Naive thymus-derived CD8-positive, alpha-beta T cell (primary cell): ENCODE results near the gene EEF1A2. TPM values are rescaled to one million over a fixed set of nuclear protein-coding genes. Genes with fewer than 3 reads are reported as not detected.

Experiments
- polyA plus RNA-seq, 3 donors: library from polyadenylated mRNA; unstranded; fragments of 300-500 nt; fragmentation: Illumina TruSeq; gene quantifications; one replicate each; pipeline ENCODE4 v1.2.3, GENCODE V29; 2021
- total RNA-seq, 8 experiments: library from RNA in 2 of 8; stranded (reverse) in 2 of 8; gene quantifications; one replicate each; pipeline ENCODE4 v1.2.3 and lab custom pipeline; 2021 to 2026

EEF1A2 gene
- total and polyA plus RNA-seq, 5 experiments from 2014 or later: 0.16 to 0.18 TPM; not detected in 3

Other genes starting within 250 kb of the EEF1A2 start
- not detected for gene NKAIN4, start 244.6 kb downstream of the EEF1A2 start, total RNA-seq
- gene NKAIN4, start 244.6 kb downstream of the EEF1A2 start, polyA plus RNA-seq: not detected
- gene ARFGAP1, start 226.3 kb downstream of the EEF1A2 start, total RNA-seq: 100 to 1,000 TPM in 1 of 2 experiments, 10 to 100 TPM in 1; 93.4 to 101 TPM
- gene ARFGAP1, start 226.3 kb downstream of the EEF1A2 start, polyA plus RNA-seq: 10 to 100 TPM; 11.5 to 19.4 (median 14.6) TPM
- gene COL20A1, start 205.9 kb downstream of the EEF1A2 start, total RNA-seq: under 1 TPM in 1 of 2 experiments, not detected in 1; 0.25 TPM
- gene COL20A1, start 205.9 kb downstream of the EEF1A2 start, polyA plus RNA-seq: not detected
- gene CHRNA4, start 137.7 kb downstream of the EEF1A2 start, total RNA-seq: not detected
- gene CHRNA4, start 137.7 kb downstream of the EEF1A2 start, polyA plus RNA-seq: not detected
- under 1 TPM; 0.30 to 0.49 TPM for gene KCNQ2, start 26.4 kb downstream of the EEF1A2 start, total RNA-seq
- gene KCNQ2, start 26.4 kb downstream of the EEF1A2 start, polyA plus RNA-seq: not detected
- 100 to 1,000 TPM; 225 to 229 TPM for gene PPDPF, start 21.7 kb upstream of the EEF1A2 start, total RNA-seq
- 10 to 100 TPM; 47.4 to 93.1 (median 78.1) TPM for gene PPDPF, start 21.7 kb upstream of the EEF1A2 start, polyA plus RNA-seq
- gene PTK6, start 38.3 kb upstream of the EEF1A2 start, total RNA-seq: under 1 TPM; 0.16 to 0.29 TPM
- gene PTK6, start 38.3 kb upstream of the EEF1A2 start, polyA plus RNA-seq: under 1 TPM; 0.09 to 0.44 (median 0.15) TPM
- not detected for gene SRMS, start 48.7 kb upstream of the EEF1A2 start, total RNA-seq
- gene SRMS, start 48.7 kb upstream of the EEF1A2 start, polyA plus RNA-seq: not detected
- under 1 TPM; 0.13 to 0.36 TPM for gene FNDC11, start 55.1 kb upstream of the EEF1A2 start, total RNA-seq
- under 1 TPM in 1 of 3 donors, not detected in 2; 0.25 TPM for gene FNDC11, start 55.1 kb upstream of the EEF1A2 start, polyA plus RNA-seq
- gene HELZ2, start 75.2 kb upstream of the EEF1A2 start, total RNA-seq: 10 to 100 TPM; 22.7 to 24.4 TPM
- 1 to 10 TPM; 3.1 to 4.6 (median 4.1) TPM for gene HELZ2, start 75.2 kb upstream of the EEF1A2 start, polyA plus RNA-seq
- gene GMEB2, start 128.0 kb upstream of the EEF1A2 start, total RNA-seq: 10 to 100 TPM; 26.1 to 26.6 TPM
- 10 to 100 TPM in 1 of 3 donors, 1 to 10 TPM in 2; 6.2 to 16.3 (median 6.8) TPM for gene GMEB2, start 128.0 kb upstream of the EEF1A2 start, polyA plus RNA-seq
- gene STMN3, start 154.3 kb upstream of the EEF1A2 start, total RNA-seq: 100 to 1,000 TPM in 1 of 2 experiments, 10 to 100 TPM in 1; 94.3 to 102 TPM
- gene STMN3, start 154.3 kb upstream of the EEF1A2 start, polyA plus RNA-seq: 10 to 100 TPM; 21.6 to 35.4 (median 34.0) TPM
- gene RTEL1, start 159.2 kb upstream of the EEF1A2 start, total RNA-seq: 10 to 100 TPM; 23.6 to 25.5 TPM
- 1 to 10 TPM; 3.2 to 6.8 (median 4.4) TPM for gene RTEL1, start 159.2 kb upstream of the EEF1A2 start, polyA plus RNA-seq
- 1 to 10 TPM in 1 of 2 experiments, under 1 TPM in 1; 0.96 to 1.1 TPM for gene TNFRSF6B, start 197.6 kb upstream of the EEF1A2 start, total RNA-seq
- gene TNFRSF6B, start 197.6 kb upstream of the EEF1A2 start, polyA plus RNA-seq: under 1 TPM in 2 of 3 donors, not detected in 1; 0.22 to 0.84 TPM
- 100 to 1,000 TPM; 106 to 108 TPM for gene ARFRP1, start 208.9 kb upstream of the EEF1A2 start, total RNA-seq
- 10 to 100 TPM; 60.1 to 92.1 (median 80.9) TPM for gene ARFRP1, start 208.9 kb upstream of the EEF1A2 start, polyA plus RNA-seq
- 10 to 100 TPM; 52.6 to 53.9 TPM for gene ZGPAT, start 209.0 kb upstream of the EEF1A2 start, total RNA-seq
- gene ZGPAT, start 209.0 kb upstream of the EEF1A2 start, polyA plus RNA-seq: 10 to 100 TPM; 42.3 to 73.8 (median 47.1) TPM
- 100 to 1,000 TPM in 1 of 2 experiments, 10 to 100 TPM in 1; 95.0 to 104 TPM for gene LIME1, start 237.6 kb upstream of the EEF1A2 start, total RNA-seq
- 100 to 1,000 TPM; 255 to 292 (median 282) TPM for gene LIME1, start 237.6 kb upstream of the EEF1A2 start, polyA plus RNA-seq
- gene SLC2A4RG, start 240.7 kb upstream of the EEF1A2 start, total RNA-seq: 100 to 1,000 TPM; 124 to 134 TPM
- 1 to 10 TPM; 3.8 to 4.8 (median 4.7) TPM for gene SLC2A4RG, start 240.7 kb upstream of the EEF1A2 start, polyA plus RNA-seq